Stomach (tissue), 9 donors: ENCODE measurements around the gene MGAT4B. TPM values are rescaled to one million over a fixed set of nuclear protein-coding genes. Genes with fewer than 3 reads are reported as not detected.

Experiments
- DNase-seq, 2 donors: peaks; one replicate each; pipeline versions ENCODE4 v3.0.0 to v3.0.0-alpha.2; 2013 to 2019
- H3K27ac ChIP-seq, 5 donors: fragments of 200-600 bp in 4 of 5; sonication (generic) in 4 of 5; one replicate each; pipeline ENCODE4 v1.5.1; 2013 to 2019; ENCODE audit warnings: mild to moderate bottlenecking in 1 of 5, moderate library complexity in 1 of 5
- H3K27me3 ChIP-seq, 3 donors: fragments of 200-600 bp; sonication (generic); one replicate each; pipeline ENCODE4 v1.5.1; 2017 to 2019; ENCODE audit warnings: mixed run types in 1 of 3
- H3K36me3 ChIP-seq, 4 donors: fragments of 200-600 bp; sonication (generic); 1 replicate in 3 of 4; 2 replicates in 1 of 4; pipeline ENCODE4 v1.5.1; 2016 to 2019
- H3K4me1 ChIP-seq, 4 donors: fragments of 200-600 bp; sonication (generic); one replicate each; pipeline ENCODE4 v1.5.1; 2016 to 2019
- H3K4me3 ChIP-seq, 4 donors: fragments of 200-600 bp; sonication (generic) in 3 of 4; one replicate each; pipeline ENCODE4 v1.5.1; 2016 to 2019; ENCODE audit warnings: mild to moderate bottlenecking in 1 of 4
- H3K9me3 ChIP-seq, 4 donors: fragments of 200-600 bp; sonication (generic); one replicate each; pipeline ENCODE4 v1.5.1; 2016 to 2019
- EP300 ChIP-seq: sonication (generic); formaldehyde crosslinking; IDR thresholded peaks from one replicate; pipeline ENCODE4 v1.6.1; 2017; ENCODE audit warnings: antibody characterized with exemption
- POLR2A ChIP-seq, 4 donors: fragments of 450-650 bp; IDR thresholded peaks; one replicate each; pipeline ENCODE4 v1.6.1; 2016; ENCODE audit warnings: antibody characterized with exemption in 4 of 4, control low read depth in 2 of 4, mild to moderate bottlenecking in 1 of 4, moderate library complexity in 1 of 4
- POLR2AphosphoS5 ChIP-seq, 3 donors: sonication (generic); formaldehyde crosslinking; IDR thresholded peaks; one replicate each; pipeline ENCODE4 v1.6.1; 2016; ENCODE audit warnings: antibody characterized with exemption in 3 of 3
- WGBS, 5 donors: extraction: QIAGEN DNeasy Blood & Tissue Kit in 3 of 5; methylation state at CpG; one replicate each; pipeline versions ENCODE4 v1.1.5 to v1.1.7; 2013 to 2018; 5-methylcytosine and 5-hydroxymethylcytosine counted together
- intact Hi-C: fragments of 100-400 bp; cut with DNase I; formaldehyde crosslinking; loops from one replicate; pipeline ENCODE4 v1.15.1; 2023; ENCODE audit warnings: low total_unique reads
- polyA plus RNA-seq, 3 donors: library from polyadenylated mRNA; stranded (reverse); fragments of 200-250 nt; gene quantifications; one replicate each; pipeline ENCODE4 v1.2.3, GENCODE V29; 2013
- total RNA-seq, 5 donors: library from RNA; depleted of rRNA; stranded (reverse); fragments of >200 nt; gene quantifications; one replicate each; pipeline versions ENCODE4 v1.1.0 to v1.2.3, GENCODE V29; 2014 to 2016
- TF ChIP-seq, protein P1 (sequence below), 7 experiments: fragments of 450-650 bp in 4 of 7; fragments of 200-600 bp in 3 of 7; sonication (generic) in 3 of 7; IDR thresholded peaks; one replicate each; pipeline ENCODE4 v1.5.1; 2016 to 2019; ENCODE audit warnings: antibody characterized with exemption in 7 of 7, control low read depth in 2 of 7, mild to moderate bottlenecking in 1 of 7
- donor health status: healthy with polysubstance abuse.
- donor health status: Bipolar disorder and iron deficiency.
- donor health status: healthy.

Gene MGAT4B
- total and polyA plus RNA-seq, 8 donors: 85.0 to 617 (median 152) TPM

DNA sequence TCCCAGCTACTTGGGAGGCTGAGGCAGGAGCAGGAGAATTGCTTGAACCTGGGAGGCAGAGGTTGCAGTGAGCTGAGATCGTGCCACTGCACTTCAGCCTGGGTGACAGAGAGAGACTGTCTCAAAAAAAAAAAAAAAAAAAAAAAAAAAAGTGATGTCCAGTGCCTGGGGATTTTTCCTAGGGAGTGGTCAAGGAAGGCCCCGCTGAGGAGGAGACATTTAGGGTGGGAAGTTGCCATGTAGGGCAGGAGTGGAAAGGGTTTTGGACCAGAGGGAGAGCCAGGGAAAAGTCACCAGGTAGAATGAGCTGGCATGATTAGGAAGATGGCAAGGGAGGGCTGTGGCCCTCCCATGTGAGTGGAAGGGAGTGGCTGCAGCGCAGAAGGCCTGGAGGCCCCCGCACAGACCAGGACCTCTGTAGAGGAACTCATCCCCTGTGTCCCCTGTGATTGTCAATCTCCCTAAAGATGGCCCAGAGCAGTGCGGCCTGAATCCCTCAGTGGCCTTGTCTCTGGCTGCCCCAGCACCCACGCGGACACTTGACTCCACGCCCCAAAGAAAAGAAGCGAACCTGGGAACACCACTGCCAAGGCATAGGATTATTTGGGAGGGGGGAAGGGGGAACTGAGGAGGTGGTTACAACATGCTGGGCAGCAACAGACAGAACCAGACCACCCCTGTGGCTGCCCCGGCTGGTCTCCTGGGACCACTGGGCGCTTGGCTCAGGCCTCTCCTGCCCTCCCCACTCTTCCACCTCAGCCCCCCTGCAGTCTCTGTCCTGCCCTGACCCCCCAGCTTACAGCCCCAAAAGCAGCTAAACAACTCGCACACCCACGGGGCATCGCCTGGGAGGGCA, 11.5 kb upstream of the MGAT4B start:
- WGBS, 5 donors: 37 to 56% (median 49%) methylated on average over 12 to 14 of the region's 14 CpGs
- peak overlapping the region; percentile 65 to 100 (median 90) for H3K4me3 ChIP-seq
- intact Hi-C loops: no loop called here
- TF ChIP-seq POLR2AphosphoS5 (IDR thresholded peaks at IDR 0.05) (peak in 1 of 3 donors; percentile 35), POLR2A (IDR thresholded peaks at IDR 0.05) (no peak)
- no peaks in the 10 kb centered on the region for H3K27me3 ChIP-seq
- no peaks in the 10 kb centered on the region for H3K9me3 ChIP-seq
- peaks cover 0 to 25% (median 21%) of the 10 kb centered on the region in 4 donors for H3K36me3 ChIP-seq
- peaks cover 49 to 57% (median 55%) of the 10 kb centered on the region in 4 donors for H3K4me1 ChIP-seq
- H3K27ac ChIP-seq: peak overlapping the region; percentile 91 to 100 (median 99)
- no peak for DNase-seq

- 79 to 85% (median 83%) methylated on average over 8 of the region's 8 CpGs for whole genome bisulfite sequencing, 5 donors
- intact Hi-C loops: no loop called here
- H3K36me3 ChIP-seq: peaks cover 0 to 25% (median 20%) of the 10 kb centered on the region in 4 donors
- H3K27ac ChIP-seq: peak overlapping the region; percentile 3 to 100 (median 91)
- no peak for TF ChIP-seq EP300
- TF ChIP-seq POLR2AphosphoS5 (IDR thresholded peaks at IDR 0.05): no peak
- TF ChIP-seq, protein P1, sequence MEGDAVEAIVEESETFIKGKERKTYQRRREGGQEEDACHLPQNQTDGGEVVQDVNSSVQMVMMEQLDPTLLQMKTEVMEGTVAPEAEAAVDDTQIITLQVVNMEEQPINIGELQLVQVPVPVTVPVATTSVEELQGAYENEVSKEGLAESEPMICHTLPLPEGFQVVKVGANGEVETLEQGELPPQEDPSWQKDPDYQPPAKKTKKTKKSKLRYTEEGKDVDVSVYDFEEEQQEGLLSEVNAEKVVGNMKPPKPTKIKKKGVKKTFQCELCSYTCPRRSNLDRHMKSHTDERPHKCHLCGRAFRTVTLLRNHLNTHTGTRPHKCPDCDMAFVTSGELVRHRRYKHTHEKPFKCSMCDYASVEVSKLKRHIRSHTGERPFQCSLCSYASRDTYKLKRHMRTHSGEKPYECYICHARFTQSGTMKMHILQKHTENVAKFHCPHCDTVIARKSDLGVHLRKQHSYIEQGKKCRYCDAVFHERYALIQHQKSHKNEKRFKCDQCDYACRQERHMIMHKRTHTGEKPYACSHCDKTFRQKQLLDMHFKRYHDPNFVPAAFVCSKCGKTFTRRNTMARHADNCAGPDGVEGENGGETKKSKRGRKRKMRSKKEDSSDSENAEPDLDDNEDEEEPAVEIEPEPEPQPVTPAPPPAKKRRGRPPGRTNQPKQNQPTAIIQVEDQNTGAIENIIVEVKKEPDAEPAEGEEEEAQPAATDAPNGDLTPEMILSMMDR (IDR thresholded peaks at IDR 0.05): no peak
- TF ChIP-seq POLR2A (IDR thresholded peaks at IDR 0.05): no peak
- no peaks in the 10 kb centered on the region for H3K9me3 ChIP-seq
- peaks cover 43 to 51% (median 49%) of the 10 kb centered on the region in 4 donors for H3K4me1 ChIP-seq
- DNase-seq: no peak
- peak overlapping the region; percentile 46 to 56 (median 54) for H3K4me3 ChIP-seq
- no peaks in the 10 kb centered on the region for H3K27me3 ChIP-seq
These were observed 10.8 kb upstream of the MGAT4B start for GRCh38 chr5:179817470-179817840.

- peak in 1 of 2 donors; percentile 74 for DNase-seq
- TF ChIP-seq EP300: no peak
- no peak for TF ChIP-seq POLR2AphosphoS5 (IDR thresholded peaks at IDR 0.05)
- TF ChIP-seq, protein P1 (IDR thresholded peaks at IDR 0.05): no peak
- no peak for TF ChIP-seq POLR2A (IDR thresholded peaks at IDR 0.05)
- peaks cover 0 to 27% (median 22%) of the 10 kb centered on the region in 4 donors for H3K36me3 ChIP-seq
- H3K9me3 ChIP-seq: no peaks in the 10 kb centered on the region
- H3K4me1 ChIP-seq: peaks cover 38 to 46% (median 44%) of the 10 kb centered on the region in 4 donors
- intact Hi-C loops: no loop called here
- peak overlapping the region; percentile 46 to 56 (median 54) for H3K4me3 ChIP-seq
- H3K27me3 ChIP-seq: no peaks in the 10 kb centered on the region
- H3K27ac ChIP-seq: peak overlapping the region; percentile 23 to 100 (median 91)
- WGBS, 5 donors: 1 to 4% (median 2%) methylated on average over 18 to 72 of the region's 72 CpGs
These were observed 10.3 kb upstream of the MGAT4B start for GRCh38 chr5:179816796-179817469.

- Histone ChIP-seq H3K27ac (peak overlapping the region in 4 of 5 donors; percentile 67 to 100 (median 95)), H3K4me3 (peak overlapping the region; percentile 46 to 56 (median 54)), H3K4me1 (peaks cover 38 to 42% (median 42%) of the 10 kb centered on the region in 4 donors), H3K27me3 (no peaks in the 10 kb centered on the region), H3K36me3 (peaks cover 0 to 28% (median 22%) of the 10 kb centered on the region in 4 donors), H3K9me3 (no peaks in the 10 kb centered on the region)
- TF ChIP-seq POLR2AphosphoS5 (IDR thresholded peaks at IDR 0.05) (no peak), EP300 (no peak)
- WGBS, 5 donors: 60 to 66% (median 63%) methylated on average over 21 to 23 of the region's 23 CpGs
- DNase-seq: no peak
- intact Hi-C loops: no loop called here
These were observed 9.7 kb upstream of the MGAT4B start for GRCh38 chr5:179816401-179816795.

GRCh38 chr5:179815491-179816249, 9.0 kb upstream of the MGAT4B start:
- Histone ChIP-seq H3K9me3 (no peaks in the 10 kb centered on the region), H3K36me3 (peaks cover 0 to 28% (median 22%) of the 10 kb centered on the region in 4 donors), H3K4me1 (peaks cover 38 to 42% (median 42%) of the 10 kb centered on the region in 4 donors), H3K27me3 (no peaks in the 10 kb centered on the region), H3K4me3 (no peak overlapping the region), H3K27ac (no peak overlapping the region)
- 92 to 98% (median 96%) methylated on average over 21 of the region's 21 CpGs for WGBS, 5 donors
- DNase-seq: no peak
- TF ChIP-seq, protein P1 (IDR thresholded peaks at IDR 0.05): no peak
- intact Hi-C loops: no loop called here
